UCSD-AML1 (cell line): ENCODE data around the gene PHYH.

Experiments used
- DNase-seq: peaks from one replicate; lab custom pipeline; 2025; ENCODE audit not compliant: unreplicated experiment; lab: John Stamatoyannopoulos, UW

Gene PHYH

GRCh38 chr10:13231190-13231589 lies 68.7 kb downstream of the PHYH start:
- DNase-seq = no peak
